ENCODE results near the gene ZNF407. TPM values are rescaled to one million over a fixed set of nuclear protein-coding genes. Genes with fewer than 3 reads are reported as not detected.

The ZNF407 gene
- total and polyA plus RNA-seq, 7 donors = 2.4 to 10.2 (median 7.9) TPM

GRCh38 chr18:74672371-74672770, 74.7 kb downstream of the ZNF407 start:
- ATAC-seq (no peak), DNase-seq (no peak)
- peaks cover 0 to 5% of the 10 kb centered on the region in 2 donors for H3K36me3 ChIP-seq (ENCODE audit: insufficient read depth in 1 of 2, low read depth in 1 of 2)
- TF ChIP-seq, protein P1, sequence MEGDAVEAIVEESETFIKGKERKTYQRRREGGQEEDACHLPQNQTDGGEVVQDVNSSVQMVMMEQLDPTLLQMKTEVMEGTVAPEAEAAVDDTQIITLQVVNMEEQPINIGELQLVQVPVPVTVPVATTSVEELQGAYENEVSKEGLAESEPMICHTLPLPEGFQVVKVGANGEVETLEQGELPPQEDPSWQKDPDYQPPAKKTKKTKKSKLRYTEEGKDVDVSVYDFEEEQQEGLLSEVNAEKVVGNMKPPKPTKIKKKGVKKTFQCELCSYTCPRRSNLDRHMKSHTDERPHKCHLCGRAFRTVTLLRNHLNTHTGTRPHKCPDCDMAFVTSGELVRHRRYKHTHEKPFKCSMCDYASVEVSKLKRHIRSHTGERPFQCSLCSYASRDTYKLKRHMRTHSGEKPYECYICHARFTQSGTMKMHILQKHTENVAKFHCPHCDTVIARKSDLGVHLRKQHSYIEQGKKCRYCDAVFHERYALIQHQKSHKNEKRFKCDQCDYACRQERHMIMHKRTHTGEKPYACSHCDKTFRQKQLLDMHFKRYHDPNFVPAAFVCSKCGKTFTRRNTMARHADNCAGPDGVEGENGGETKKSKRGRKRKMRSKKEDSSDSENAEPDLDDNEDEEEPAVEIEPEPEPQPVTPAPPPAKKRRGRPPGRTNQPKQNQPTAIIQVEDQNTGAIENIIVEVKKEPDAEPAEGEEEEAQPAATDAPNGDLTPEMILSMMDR (IDR thresholded peaks at IDR 0.05) = no peak
- H3K4me1 ChIP-seq = no peaks in the 10 kb centered on the region
- H3K4me3 ChIP-seq = no peak overlapping the region
- intact Hi-C loops (cut with DNase I) = loop anchor here in 1 of 2 donors (10.0 kb wide), 1 partner anchor 62 kb away; no protein-coding TSS in a partner anchor
- 86 to 87% (median 87%) methylated on average over 6 of the region's 6 CpGs for WGBS, 3 donors
- H3K9me3 ChIP-seq = peaks cover 5% of the 10 kb centered on the region
- H3K27me3 ChIP-seq (ENCODE audit: insufficient read depth in 3 of 3, low read length in 2 of 3) = no peaks in the 10 kb centered on the region
- H3K27ac ChIP-seq = no peak overlapping the region

GRCh38 chr18:74674487-74674886, 76.8 kb downstream of the ZNF407 start:
- WGBS, 3 donors = 80 to 84% (median 84%) methylated on average over 2 of the region's 2 CpGs
- Histone ChIP-seq H3K36me3 (ENCODE audit: insufficient read depth in 1 of 2, low read depth in 1 of 2) (peaks cover 0 to 5% of the 10 kb centered on the region in 2 donors), H3K27ac (no peak overlapping the region), H3K9me3 (peaks cover 7% of the 10 kb centered on the region), H3K27me3 (ENCODE audit: insufficient read depth in 3 of 3, low read length in 2 of 3) (no peaks in the 10 kb centered on the region), H3K4me1 (no peaks in the 10 kb centered on the region), H3K4me3 (no peak overlapping the region)
- intact Hi-C loops (cut with DNase I) = loop anchor here in 1 of 2 donors (10.0 kb wide), 1 partner anchor 60 kb away; no protein-coding TSS in a partner anchor
- DNase-seq (no peak), ATAC-seq (no peak)
- TF ChIP-seq, protein P1 (IDR thresholded peaks at IDR 0.05) = no peak

DNA sequence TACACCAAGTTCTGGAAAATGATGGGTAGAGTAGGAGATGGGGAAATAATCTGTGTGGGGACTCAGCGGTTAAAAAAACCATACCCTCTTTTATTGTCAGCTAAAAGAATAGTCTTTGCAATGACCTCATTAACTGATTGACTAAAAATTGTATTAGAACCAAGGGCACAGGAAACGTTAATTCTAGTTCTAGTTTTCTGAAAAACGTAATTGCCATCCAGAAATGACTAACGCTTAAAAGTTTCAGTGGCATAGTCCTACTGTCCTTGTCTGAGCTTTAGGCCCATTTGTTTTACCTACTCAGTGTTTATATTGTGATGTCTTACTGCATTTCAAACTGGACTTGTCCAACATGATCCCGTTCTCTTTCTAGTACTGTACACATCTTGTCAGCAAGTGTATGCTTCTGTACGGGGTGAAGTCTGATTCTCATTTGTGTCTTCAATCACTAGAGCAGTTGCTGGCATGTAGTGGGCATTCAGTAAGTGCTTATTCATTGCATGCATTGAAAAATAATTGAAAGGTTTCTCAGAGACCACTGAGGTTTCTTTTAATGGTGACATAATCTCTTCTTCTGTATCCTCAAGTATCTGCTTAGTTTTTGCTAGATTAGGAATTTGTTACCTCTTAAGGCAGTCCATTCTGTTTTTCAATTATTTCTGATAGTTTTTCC, 81.5 kb downstream of the ZNF407 start:
- Histone ChIP-seq H3K9me3 (peaks cover 7% of the 10 kb centered on the region), H3K4me1 (no peaks in the 10 kb centered on the region), H3K27me3 (ENCODE audit: insufficient read depth in 3 of 3, low read length in 2 of 3) (no peaks in the 10 kb centered on the region), H3K36me3 (ENCODE audit: insufficient read depth in 1 of 2, low read depth in 1 of 2) (no peaks in the 10 kb centered on the region), H3K27ac (no peak overlapping the region), H3K4me3 (no peak overlapping the region)
- TF ChIP-seq, protein P1 (IDR thresholded peaks at IDR 0.05) = no peak
- 78 to 89% (median 78%) methylated on average over 6 of the region's 6 CpGs for WGBS, 3 donors
- ATAC-seq (no peak), DNase-seq (no peak)
- intact Hi-C loops (cut with DNase I) = loop anchor here in 1 of 2 donors (10.0 kb wide), 1 partner anchor 56 kb away; no protein-coding TSS in a partner anchor

DNA sequence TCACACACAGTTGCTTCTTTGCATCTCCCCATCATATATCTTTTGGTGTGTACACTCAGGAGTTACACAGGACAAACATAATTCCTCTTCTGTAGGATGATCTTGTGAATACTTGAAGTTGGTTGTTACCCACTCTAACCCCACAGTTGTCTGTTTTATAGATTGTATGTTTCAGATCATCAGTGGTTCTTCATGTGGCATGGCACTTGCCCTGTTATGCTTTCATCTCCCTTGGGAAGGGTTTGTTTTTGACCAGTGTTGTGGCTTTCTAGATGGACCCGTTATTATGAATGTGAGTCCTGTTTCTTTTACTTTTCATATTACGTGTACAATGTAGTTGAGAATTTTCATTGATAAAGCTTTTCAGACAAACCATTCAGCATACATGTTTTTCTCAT, 82.0 kb downstream of the ZNF407 start:
- H3K9me3 ChIP-seq = peaks cover 7% of the 10 kb centered on the region
- H3K27me3 ChIP-seq (ENCODE audit: insufficient read depth in 3 of 3, low read length in 2 of 3) = no peaks in the 10 kb centered on the region
- no peaks in the 10 kb centered on the region for H3K4me1 ChIP-seq
- TF ChIP-seq, protein P1 (IDR thresholded peaks at IDR 0.05) = no peak
- ATAC-seq (no peak), DNase-seq (no peak)
- 69 to 97% (median 96%) methylated on average over 2 of the region's 2 CpGs for WGBS, 3 donors
- H3K4me3 ChIP-seq = no peak overlapping the region
- H3K36me3 ChIP-seq (ENCODE audit: insufficient read depth in 1 of 2, low read depth in 1 of 2) = no peaks in the 10 kb centered on the region
- intact Hi-C loops (cut with DNase I) = loop anchor here in 1 of 2 donors (10.0 kb wide), 1 partner anchor 55 kb away; no protein-coding TSS in a partner anchor
- no peak overlapping the region for H3K27ac ChIP-seq

Measured in psoas muscle (tissue), 8 donors.